Endodermal cell (in vitro differentiated cells): ENCODE results near the gene RALGPS1. TPM values are rescaled to one million over a fixed set of nuclear protein-coding genes. Genes with fewer than 3 reads are reported as not detected.

Source experiments
- DNase-seq: peaks from one replicate; pipeline ENCODE4 v3.0.0-alpha.2; 2017
- H3K27ac ChIP-seq: 2 replicates; pipeline ENCODE4 v1.5.1; 2013; ENCODE audit warnings: mild to moderate bottlenecking, low read depth, low read length, moderate library complexity
- H3K27me3 ChIP-seq: 2 replicates; pipeline ENCODE4 v1.6.1; 2013; ENCODE audit warnings: mild to moderate bottlenecking, low read length, moderate library complexity; ENCODE audit not compliant: insufficient read depth, control insufficient read depth, poor library complexity, severe bottlenecking
- H3K36me3 ChIP-seq: 2 replicates; pipeline ENCODE4 v1.7.0; 2013; ENCODE audit warnings: mild to moderate bottlenecking, low read length, moderate library complexity; ENCODE audit not compliant: control insufficient read depth, insufficient read depth
- H3K4me1 ChIP-seq: one replicate; pipeline ENCODE4 v1.7.0; 2013; ENCODE audit warnings: low read length; ENCODE audit not compliant: control insufficient read depth, insufficient read depth
- H3K4me3 ChIP-seq: 2 replicates; pipeline ENCODE4 v1.5.1; 2013; ENCODE audit warnings: mild to moderate bottlenecking, low read length, moderate library complexity
- H3K9ac ChIP-seq: 2 replicates; pipeline ENCODE4 v1.6.1; 2013; ENCODE audit warnings: mild to moderate bottlenecking, low read length, moderate library complexity; ENCODE audit not compliant: poor library complexity, severe bottlenecking; ENCODE audit errors: extremely low read depth
- H3K9me3 ChIP-seq: 2 replicates; pipeline ENCODE4 v1.6.1; 2013; ENCODE audit warnings: mild to moderate bottlenecking, low read length, moderate library complexity; ENCODE audit not compliant: control insufficient read depth
- H3K27ac Mint-ChIP-seq: 2 replicates; pipeline ENCODE4 v1.8.0; 2020; ENCODE audit warnings: mixed read lengths
- H3K27me3 Mint-ChIP-seq: 2 replicates; pipeline ENCODE4 v1.8.0; 2021; ENCODE audit warnings: mild to moderate bottlenecking, mixed read lengths; ENCODE audit not compliant: insufficient read depth
- H3K36me3 Mint-ChIP-seq: 2 replicates; pipeline ENCODE4 v1.8.0; 2020; ENCODE audit warnings: low read depth, mixed read lengths
- H3K4me1 Mint-ChIP-seq: 2 replicates; pipeline ENCODE4 v1.8.0; 2020; ENCODE audit warnings: mixed read lengths
- H3K4me3 Mint-ChIP-seq: 2 replicates; pipeline ENCODE4 v1.8.0; 2020; ENCODE audit warnings: mild to moderate bottlenecking, moderate library complexity, mixed read lengths
- H3K9me3 Mint-ChIP-seq: 2 replicates; pipeline ENCODE4 v1.8.0; 2020; ENCODE audit warnings: mild to moderate bottlenecking, mixed read lengths
- CTCF ChIP-seq: fragments of 200-600 bp; sonication (generic); conservative IDR thresholded peaks from 2 replicates; pipeline ENCODE4 v1.5.0; 2021; ENCODE audit warnings: antibody characterized with exemption, mild to moderate bottlenecking
- WGBS, 2 experiments: methylation state at CpG; one replicate each; pipeline versions ENCODE4 v1.1.5 to v1.1.7; 2013; ENCODE audit warnings: missing lambda C conversion rate in 2 of 2, mixed read lengths in 1 of 2; ENCODE audit not compliant: insufficient coverage in 1 of 2, insufficient read length in 1 of 2; 5-methylcytosine and 5-hydroxymethylcytosine counted together
- total RNA-seq, 2 donors: library from RNA; stranded (reverse); fragmentation: NEBNext Ultra II Directional in 1 of 2; extraction: Animal tissue kit (Norgen Biotek cat#: 25700) in 1 of 2; gene quantifications; 2 replicates in 1 of 2; 3 replicates in 1 of 2; pipeline ENCODE4 v1.2.1, GENCODE V29; 2021

RALGPS1 gene
- total RNA-seq, 2 donors from 2014 or later: 23.3 to 25.0 TPM

GRCh38 chr9:127008076-127008475 is 93.5 kb downstream of the RALGPS1 start:
- Histone ChIP-seq H3K9me3 (no peaks in the 10 kb centered on the region), H3K27ac (no peak overlapping the region), H3K27me3 (no peaks in the 10 kb centered on the region), H3K4me1 (peaks cover 8% of the 10 kb centered on the region), H3K9ac (no peak overlapping the region), H3K4me3 (no peak overlapping the region), H3K36me3 (no peaks in the 10 kb centered on the region)
- no peaks in the 10 kb centered on the region for H3K27me3 Mint-ChIP-seq
- no peak overlapping the region for H3K27ac Mint-ChIP-seq
- no peak overlapping the region for H3K4me3 Mint-ChIP-seq
- no peak for DNase-seq
- WGBS, 2 experiments: 83% methylated on average over 1 of the region's 1 CpG; no CpG with 5 or more reads in 1 of the 2 experiments
- H3K9me3 Mint-ChIP-seq: no peaks in the 10 kb centered on the region
- no peaks in the 10 kb centered on the region for H3K36me3 Mint-ChIP-seq
- TF ChIP-seq CTCF: no peak
- peaks cover 10% of the 10 kb centered on the region for H3K4me1 Mint-ChIP-seq

GRCh38 chr9:127011772-127012171 is 97.2 kb downstream of the RALGPS1 start:
- H3K27me3 ChIP-seq: no peaks in the 10 kb centered on the region
- no peak overlapping the region for H3K27ac ChIP-seq
- no peak overlapping the region for H3K4me3 ChIP-seq
- 96 to 98% methylated on average over 5 to 6 of the region's 6 CpGs for WGBS, 2 experiments
- no peaks in the 10 kb centered on the region for H3K9me3 Mint-ChIP-seq
- no peak for TF ChIP-seq CTCF
- peaks cover 8% of the 10 kb centered on the region for H3K4me1 ChIP-seq
- no peak overlapping the region for H3K9ac ChIP-seq
- no peak overlapping the region for H3K4me3 Mint-ChIP-seq
- H3K36me3 ChIP-seq: no peaks in the 10 kb centered on the region
- no peaks in the 10 kb centered on the region for H3K36me3 Mint-ChIP-seq
- H3K9me3 ChIP-seq: no peaks in the 10 kb centered on the region
- H3K27me3 Mint-ChIP-seq: no peaks in the 10 kb centered on the region
- H3K4me1 Mint-ChIP-seq: peaks cover 8% of the 10 kb centered on the region
- no peak overlapping the region for H3K27ac Mint-ChIP-seq
- DNase-seq: no peak

GRCh38 chr9:127012250-127012649 is 97.7 kb downstream of the RALGPS1 start:
- no peaks in the 10 kb centered on the region for H3K36me3 Mint-ChIP-seq
- H3K4me1 Mint-ChIP-seq: peaks cover 7% of the 10 kb centered on the region
- no peak overlapping the region for H3K27ac Mint-ChIP-seq
- no peak overlapping the region for H3K4me3 ChIP-seq
- TF ChIP-seq CTCF: no peak
- H3K9me3 Mint-ChIP-seq: no peaks in the 10 kb centered on the region
- WGBS, 2 experiments: 88 to 90% methylated on average over 3 to 6 of the region's 6 CpGs
- DNase-seq: no peak
- H3K9ac ChIP-seq: no peak overlapping the region
- no peaks in the 10 kb centered on the region for H3K36me3 ChIP-seq
- no peaks in the 10 kb centered on the region for H3K27me3 ChIP-seq
- H3K27ac ChIP-seq: no peak overlapping the region
- H3K9me3 ChIP-seq: no peaks in the 10 kb centered on the region
- H3K4me1 ChIP-seq: peaks cover 6% of the 10 kb centered on the region
- H3K27me3 Mint-ChIP-seq: no peaks in the 10 kb centered on the region
- H3K4me3 Mint-ChIP-seq: no peak overlapping the region
